AG09319 (cell line): ENCODE measurements around the gene CNOT3.
"Not testable (repeated sequence)": the region's sequence is repeated elsewhere in the genome, so short reads cannot be mapped to it uniquely, and the experiment has no call there.

Experiments used
- DNase-seq: peaks from one replicate; pipeline ENCODE4 v3.0.0-alpha.2; 2010; ENCODE audit warnings: low read depth; ENCODE audit errors: extremely low read depth
- TF ChIP-seq, protein P1 (sequence below): IDR thresholded peaks from 2 replicates; pipeline ENCODE4 v1.5.1; 2011; ENCODE audit warnings: low read depth, mild to moderate bottlenecking, inconsistent platforms, low read length, moderate library complexity

CNOT3 gene

GRCh38 chr19:54165222-54165621, 27.7 kb downstream of the CNOT3 start:
- no peak for DNase-seq
- TF ChIP-seq, protein P1, sequence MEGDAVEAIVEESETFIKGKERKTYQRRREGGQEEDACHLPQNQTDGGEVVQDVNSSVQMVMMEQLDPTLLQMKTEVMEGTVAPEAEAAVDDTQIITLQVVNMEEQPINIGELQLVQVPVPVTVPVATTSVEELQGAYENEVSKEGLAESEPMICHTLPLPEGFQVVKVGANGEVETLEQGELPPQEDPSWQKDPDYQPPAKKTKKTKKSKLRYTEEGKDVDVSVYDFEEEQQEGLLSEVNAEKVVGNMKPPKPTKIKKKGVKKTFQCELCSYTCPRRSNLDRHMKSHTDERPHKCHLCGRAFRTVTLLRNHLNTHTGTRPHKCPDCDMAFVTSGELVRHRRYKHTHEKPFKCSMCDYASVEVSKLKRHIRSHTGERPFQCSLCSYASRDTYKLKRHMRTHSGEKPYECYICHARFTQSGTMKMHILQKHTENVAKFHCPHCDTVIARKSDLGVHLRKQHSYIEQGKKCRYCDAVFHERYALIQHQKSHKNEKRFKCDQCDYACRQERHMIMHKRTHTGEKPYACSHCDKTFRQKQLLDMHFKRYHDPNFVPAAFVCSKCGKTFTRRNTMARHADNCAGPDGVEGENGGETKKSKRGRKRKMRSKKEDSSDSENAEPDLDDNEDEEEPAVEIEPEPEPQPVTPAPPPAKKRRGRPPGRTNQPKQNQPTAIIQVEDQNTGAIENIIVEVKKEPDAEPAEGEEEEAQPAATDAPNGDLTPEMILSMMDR: no peak

DNA sequence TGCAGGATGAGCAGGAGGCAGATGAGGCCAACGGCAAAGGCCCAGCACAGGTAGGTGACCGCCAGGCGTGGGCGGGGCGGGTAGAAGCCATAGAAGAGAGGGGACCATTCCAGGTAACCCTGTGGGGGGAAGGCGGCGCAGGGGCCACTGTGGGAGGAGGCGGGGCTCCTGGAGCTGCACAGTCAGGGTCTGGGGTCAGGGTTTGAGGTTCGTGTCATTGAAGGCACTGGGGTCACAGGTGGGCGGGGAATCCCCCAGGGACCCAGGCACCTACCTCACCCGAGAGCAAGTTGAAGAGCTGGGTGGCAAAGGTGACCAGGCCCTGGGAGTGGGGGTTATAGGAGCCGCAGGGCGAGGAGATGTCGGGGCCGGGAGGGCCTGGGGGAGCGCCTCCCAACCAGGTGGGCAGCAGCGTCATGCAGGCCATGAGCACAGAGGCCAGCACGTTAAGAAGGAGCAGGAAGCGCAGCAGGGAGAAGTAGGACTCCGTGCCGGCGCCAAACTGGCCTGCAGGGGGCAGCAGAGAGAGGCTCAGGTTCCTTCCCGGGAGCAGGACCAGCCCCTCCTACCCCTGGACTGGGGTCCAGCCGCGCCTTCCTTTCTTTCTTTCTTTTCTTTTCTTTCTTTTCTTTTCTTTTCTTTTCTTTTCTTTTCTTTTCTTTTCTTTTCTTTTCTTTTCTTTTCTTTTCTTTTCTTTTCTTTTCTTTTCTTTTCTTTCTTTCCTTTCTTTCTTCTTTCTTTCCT, 30.8 kb downstream of the CNOT3 start:
- TF ChIP-seq, protein P1: peak; percentile 89
- DNase-seq: peak; percentile 52

GRCh38 chr19:54169149-54169740, 31.7 kb downstream of the CNOT3 start:
- no peak for DNase-seq
- TF ChIP-seq, protein P1: no peak

DNA sequence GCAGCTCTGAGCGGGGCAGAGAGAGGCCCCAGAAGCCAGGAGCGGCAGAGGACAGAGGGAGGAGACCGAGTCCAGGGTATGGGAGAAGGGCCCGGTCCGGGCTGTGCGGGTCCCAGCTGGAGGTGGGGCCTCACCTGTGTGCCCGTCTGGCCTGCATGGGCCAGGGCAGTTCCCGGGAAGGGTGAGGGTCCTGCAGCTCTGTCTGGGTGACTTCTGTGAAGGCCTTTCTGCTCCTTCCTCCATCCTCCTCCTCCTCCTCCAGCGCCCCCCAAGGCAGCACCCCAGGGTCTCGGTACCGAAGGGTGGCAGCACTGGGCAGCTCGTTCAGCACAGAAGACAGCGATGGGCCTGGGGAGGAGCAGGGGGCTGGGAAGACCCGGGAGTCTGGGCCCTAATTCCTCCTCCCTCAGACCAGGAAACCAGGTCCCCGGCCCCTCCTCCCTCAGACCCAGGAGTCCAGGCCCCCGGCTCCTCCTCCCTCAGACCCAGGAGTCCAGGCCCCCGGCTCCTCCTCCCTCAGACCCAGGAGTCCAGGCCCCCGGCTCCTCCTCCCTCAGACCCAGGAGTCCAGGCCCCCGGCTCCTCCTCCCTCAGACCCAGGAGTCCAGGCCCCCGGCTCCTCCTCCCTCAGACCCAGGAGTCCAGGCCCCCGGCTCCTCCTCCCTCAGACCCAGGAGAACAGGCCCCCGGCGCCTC, 34.3 kb downstream of the CNOT3 start:
- not testable (repeated sequence) for DNase-seq

DNA sequence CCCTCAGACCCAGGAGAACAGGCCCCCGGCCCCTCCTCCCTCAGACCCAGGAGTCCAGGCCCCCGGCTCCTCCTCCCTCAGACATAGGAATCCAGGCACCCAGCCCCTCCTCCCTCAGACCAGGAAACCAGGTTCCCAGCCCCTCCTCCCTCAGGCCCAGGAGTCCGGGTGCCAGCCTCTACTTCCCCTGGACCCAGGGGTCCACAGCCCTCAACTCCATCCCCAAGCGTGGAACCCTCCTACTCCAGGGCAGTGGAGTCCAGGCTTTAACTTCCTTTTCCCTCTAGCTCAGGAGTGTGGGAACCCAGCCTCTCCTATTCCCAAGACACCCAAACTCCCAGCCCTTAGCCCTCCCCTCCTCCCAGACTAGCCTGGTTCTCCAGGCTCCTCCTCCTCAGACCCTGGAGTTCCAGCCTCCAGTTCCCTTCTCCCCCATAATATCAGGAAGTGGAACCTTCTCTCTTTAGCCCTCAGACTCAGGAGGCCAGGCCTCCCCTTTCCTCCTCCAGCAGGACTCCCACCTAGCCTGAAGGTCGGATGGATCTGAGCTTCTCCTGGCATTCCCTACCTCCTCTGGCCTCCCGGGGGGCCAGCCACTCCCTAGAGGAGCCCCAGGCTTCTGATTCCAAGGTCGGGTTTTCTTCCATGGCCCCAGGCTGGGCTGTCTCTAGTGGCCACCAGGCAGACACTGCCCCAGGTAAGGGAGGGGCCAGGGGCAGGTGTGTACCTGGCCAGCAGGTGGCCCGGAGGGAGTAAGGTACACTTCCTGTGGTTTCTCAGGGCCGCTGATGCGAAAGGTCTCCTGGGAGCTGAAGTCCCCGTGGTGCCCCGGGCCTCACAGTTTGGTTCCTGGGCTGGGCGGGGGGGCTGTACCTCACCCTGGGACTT, 35.2 kb downstream of the CNOT3 start, which contains the start of gene TMC4:
TSS of gene TMC4 (minus strand) at position 690 of the 888 bp plus-strand sequence. CDS start at position 647, 43 bp downstream.
- TF ChIP-seq, protein P1: no peak
- DNase-seq: no peak

- no peak for DNase-seq
- TF ChIP-seq, protein P1: no peak
These were observed 35.8 kb downstream of the CNOT3 start for GRCh38 chr19:54173359-54173699.
